ENCODE data around the gene ATF2. TPM values are rescaled to one million over a fixed set of nuclear protein-coding genes. Genes with fewer than 3 reads are reported as not detected.

The ATF2 gene
- total and polyA plus RNA-seq, 2 of the 4 experiments (the other 2 are of a cell fraction), result 23.2 to 60.0 TPM

GRCh38 chr2:175154661-175155082, 13.3 kb downstream of the ATF2 start:
- Histone ChIP-seq H3K4ac (ENCODE audit: low read depth, low read length) (peak overlapping the region; percentile 48; the same call in 1 of the 2 replicates), H2AK9ac (replicated peaks; ENCODE audit: low read depth, low read length, poor library complexity) (no peak overlapping the region), H3K18ac (ENCODE audit: low read depth, low read length) (peak overlapping the region; percentile 69), H2AK5ac (ENCODE audit: low read depth, low read length) (peak overlapping the region; percentile 74), H3K14ac (replicated peaks; ENCODE audit: low read depth, low read length) (peak overlapping the region; percentile 67), H3K23ac (ENCODE audit: low read depth, low read length) (peak overlapping the region; percentile 76; the same call in 1 of the 2 replicates), H2AFZ (replicated peaks; ENCODE audit: low read length, poor library complexity) (no peak overlapping the region), H4K8ac (ENCODE audit: low read depth in 2 of 2, low read length in 2 of 2) (peak overlapping the region in 1 of 2 experiments; percentile 6; a peak in 1 of 4 replicates), H3K36me3 (ENCODE audit: control insufficient read depth, insufficient read depth, low read length) (peaks cover 2% of the 10 kb centered on the region; the same call in 1 of the 2 replicates), H2BK20ac (ENCODE audit: low read depth, low read length) (peak overlapping the region; percentile 51; the same call in 1 of the 2 replicates), H3K9me1 (ENCODE audit: insufficient read depth, low read length) (peaks cover 12% of the 10 kb centered on the region), H2BK15ac (ENCODE audit: low read depth, low read length) (no peak overlapping the region), H3K56ac (ENCODE audit: extremely low read depth, insufficient read depth, low read length) (no peak overlapping the region), H4K91ac (ENCODE audit: insufficient read depth, low read depth, low read length) (no peak overlapping the region), H3K9me3 (ENCODE audit: control insufficient read depth, insufficient read depth, low read length) (no peaks in the 10 kb centered on the region), H2BK120ac (ENCODE audit: low read depth, low read length) (peak overlapping the region; percentile 44; the same call in 1 of the 2 replicates), H3K4me1 (ENCODE audit: control insufficient read depth, insufficient read depth, low read length) (peaks cover 6% of the 10 kb centered on the region), H3K9ac (ENCODE audit: low read depth, low read length) (no peak overlapping the region), H4K5ac (ENCODE audit: low read depth, low read length) (no peak overlapping the region), H3K27ac (ENCODE audit: insufficient read depth, low read length) (peak overlapping the region; percentile 36; the same call in 1 of the 2 replicates), H2BK5ac (ENCODE audit: low read depth, low read length, poor library complexity, severe bottlenecking) (no peak overlapping the region), H3K4me3 (ENCODE audit: insufficient read depth, low read depth, low read length) (no peak overlapping the region), H3K79me1 (ENCODE audit: low read depth in 1 of 2, low read length in 2 of 2) (peaks cover 22 to 62% of the 10 kb centered on the region in 2 experiments), H3K4me2 (ENCODE audit: low read depth, low read length) (peak overlapping the region; percentile 65), H3K27me3 (ENCODE audit: control insufficient read depth, insufficient read depth, low read length) (no peaks in the 10 kb centered on the region), H4K20me1 (ENCODE audit: insufficient read depth, low read length) (peaks cover 83% of the 10 kb centered on the region)
- intact Hi-C loops (cut with micrococcal nuclease) (no loop called here), in situ Hi-C loops (cut with MboI; ENCODE audit: low sequenced_read_pairs) (no loop called here), dilution Hi-C loops (cut with HindIII; ENCODE audit: low sequenced_read_pairs, unreplicated experiment) (no loop called here)
- DNase-seq (peak; percentile 89), ATAC-seq (ENCODE audit: low read depth) (peak; percentile 88)
- no TSS peak for BruUV-seq (replicated peaks)
- ChIA-PET POLR2A (ENCODE audit: unreplicated experiment) (no interaction called here), CTCF (interaction anchor here (1.4 kb wide), 1 partner anchor 14 kb away, joined by 4 read pairs; no protein-coding TSS in a partner anchor)
- TF ChIP-seq SMC3 (IDR thresholded peaks at IDR 0.05; ENCODE audit: low read depth, low read length), result no peak
- TF ChIP-seq MXI1 (IDR thresholded peaks at IDR 0.05; ENCODE audit: borderline replicate concordance, low read depth, low read length), result no peak
- peak; percentile 13 for TF ChIP-seq RCOR1 (IDR thresholded peaks at IDR 0.05; ENCODE audit: insufficient replicate concordance, low read length)
- TF ChIP-seq, protein P1, sequence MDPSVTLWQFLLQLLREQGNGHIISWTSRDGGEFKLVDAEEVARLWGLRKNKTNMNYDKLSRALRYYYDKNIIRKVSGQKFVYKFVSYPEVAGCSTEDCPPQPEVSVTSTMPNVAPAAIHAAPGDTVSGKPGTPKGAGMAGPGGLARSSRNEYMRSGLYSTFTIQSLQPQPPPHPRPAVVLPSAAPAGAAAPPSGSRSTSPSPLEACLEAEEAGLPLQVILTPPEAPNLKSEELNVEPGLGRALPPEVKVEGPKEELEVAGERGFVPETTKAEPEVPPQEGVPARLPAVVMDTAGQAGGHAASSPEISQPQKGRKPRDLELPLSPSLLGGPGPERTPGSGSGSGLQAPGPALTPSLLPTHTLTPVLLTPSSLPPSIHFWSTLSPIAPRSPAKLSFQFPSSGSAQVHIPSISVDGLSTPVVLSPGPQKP (IDR thresholded peaks at IDR 0.05; ENCODE audit: borderline replicate concordance, low read depth, low read length), result no peak
- TF ChIP-seq FOS (IDR thresholded peaks at IDR 0.05; ENCODE audit: low read depth, low read length), result peak; percentile 41; the same call in 1 of the 2 replicates
- TF ChIP-seq POLR2A (IDR thresholded peaks at IDR 0.05; ENCODE audit: low read depth, low read length), result no peak
- 0 out of 2 replicates have a peak, but pooled peaks have one; percentile 15 for TF ChIP-seq BHLHE40 (IDR thresholded peaks at IDR 0.05; ENCODE audit: low read depth, low read length)
- TF ChIP-seq, protein P2, sequence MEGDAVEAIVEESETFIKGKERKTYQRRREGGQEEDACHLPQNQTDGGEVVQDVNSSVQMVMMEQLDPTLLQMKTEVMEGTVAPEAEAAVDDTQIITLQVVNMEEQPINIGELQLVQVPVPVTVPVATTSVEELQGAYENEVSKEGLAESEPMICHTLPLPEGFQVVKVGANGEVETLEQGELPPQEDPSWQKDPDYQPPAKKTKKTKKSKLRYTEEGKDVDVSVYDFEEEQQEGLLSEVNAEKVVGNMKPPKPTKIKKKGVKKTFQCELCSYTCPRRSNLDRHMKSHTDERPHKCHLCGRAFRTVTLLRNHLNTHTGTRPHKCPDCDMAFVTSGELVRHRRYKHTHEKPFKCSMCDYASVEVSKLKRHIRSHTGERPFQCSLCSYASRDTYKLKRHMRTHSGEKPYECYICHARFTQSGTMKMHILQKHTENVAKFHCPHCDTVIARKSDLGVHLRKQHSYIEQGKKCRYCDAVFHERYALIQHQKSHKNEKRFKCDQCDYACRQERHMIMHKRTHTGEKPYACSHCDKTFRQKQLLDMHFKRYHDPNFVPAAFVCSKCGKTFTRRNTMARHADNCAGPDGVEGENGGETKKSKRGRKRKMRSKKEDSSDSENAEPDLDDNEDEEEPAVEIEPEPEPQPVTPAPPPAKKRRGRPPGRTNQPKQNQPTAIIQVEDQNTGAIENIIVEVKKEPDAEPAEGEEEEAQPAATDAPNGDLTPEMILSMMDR (conservative IDR thresholded peaks at IDR 0.05; ENCODE audit: low read depth, low read length), result no peak
- peak; percentile 56 for TF ChIP-seq MAFK (IDR thresholded peaks at IDR 0.05; ENCODE audit: low read depth, low read length)

Data from IMR-90 (cell line).